ENCODE measurements around the gene DDX10.
"Not testable (repeated sequence)": the region's sequence is repeated elsewhere in the genome, so short reads cannot be mapped to it uniquely, and the experiment has no call there.

The DDX10 gene

GRCh38 chr11:108724974-108725689 lies 60.3 kb downstream of the DDX10 start:
- Mint-ChIP-seq H3K27ac (no peak overlapping the region), H3K4me3 (no peak overlapping the region), H3K36me3 (peaks cover 44% of the 10 kb centered on the region), H3K27me3 (no peaks in the 10 kb centered on the region), H3K9me3 (ENCODE audit: low read depth) (peaks cover 10% of the 10 kb centered on the region), H3K4me1 (ENCODE audit: low read depth) (peaks cover 31% of the 10 kb centered on the region)

GRCh38 chr11:108726077-108726800 lies 61.4 kb downstream of the DDX10 start:
- Mint-ChIP-seq H3K4me3 (peak overlapping the region; percentile 3), H3K4me1 (ENCODE audit: low read depth) (peaks cover 32% of the 10 kb centered on the region), H3K36me3 (peaks cover 40% of the 10 kb centered on the region), H3K27me3 (no peaks in the 10 kb centered on the region), H3K27ac (no peak overlapping the region), H3K9me3 (ENCODE audit: low read depth) (peaks cover 10% of the 10 kb centered on the region)

GRCh38 chr11:108727665-108728064 lies 62.8 kb downstream of the DDX10 start:
- peaks cover 41% of the 10 kb centered on the region for H3K36me3 Mint-ChIP-seq
- no peaks in the 10 kb centered on the region for H3K27me3 Mint-ChIP-seq
- H3K27ac Mint-ChIP-seq: peak overlapping the region; percentile 50
- H3K4me1 Mint-ChIP-seq (ENCODE audit: low read depth): peaks cover 40% of the 10 kb centered on the region
- H3K4me3 Mint-ChIP-seq: no peak overlapping the region
- H3K9me3 Mint-ChIP-seq (ENCODE audit: low read depth): peaks cover 10% of the 10 kb centered on the region

GRCh38 chr11:108729227-108729871 lies 64.5 kb downstream of the DDX10 start:
- Mint-ChIP-seq H3K27ac (no peak overlapping the region), H3K36me3 (peaks cover 39% of the 10 kb centered on the region), H3K27me3 (no peaks in the 10 kb centered on the region), H3K4me1 (ENCODE audit: low read depth) (peaks cover 52% of the 10 kb centered on the region), H3K4me3 (no peak overlapping the region), H3K9me3 (ENCODE audit: low read depth) (peaks cover 4% of the 10 kb centered on the region)

GRCh38 chr11:108732395-108732794 lies 67.5 kb downstream of the DDX10 start:
- Mint-ChIP-seq H3K4me3 (peak overlapping the region; percentile 30), H3K27ac (peak overlapping the region; percentile 4)

GRCh38 chr11:108733479-108734116 lies 68.7 kb downstream of the DDX10 start:
- Mint-ChIP-seq H3K9me3 (ENCODE audit: low read depth) (no peaks in the 10 kb centered on the region), H3K36me3 (peaks cover 34% of the 10 kb centered on the region), H3K4me1 (ENCODE audit: low read depth) (peaks cover 50% of the 10 kb centered on the region), H3K27ac (peak overlapping the region; percentile 87), H3K4me3 (peak overlapping the region; percentile 62), H3K27me3 (no peaks in the 10 kb centered on the region)

More at GRCh38 chr11:108732395-108732794, 67.5 kb downstream of the DDX10 start:
- H3K36me3 Mint-ChIP-seq: peaks cover 34% of the 10 kb centered on the region
- no peaks in the 10 kb centered on the region for H3K27me3 Mint-ChIP-seq
- peaks cover 56% of the 10 kb centered on the region for H3K4me1 Mint-ChIP-seq (ENCODE audit: low read depth)
- no peaks in the 10 kb centered on the region for H3K9me3 Mint-ChIP-seq (ENCODE audit: low read depth)

- Mint-ChIP-seq H3K36me3 (peaks cover 31% of the 10 kb centered on the region), H3K27me3 (no peaks in the 10 kb centered on the region), H3K9me3 (ENCODE audit: low read depth) (no peaks in the 10 kb centered on the region)
Observed at GRCh38 chr11:108734283-108734682, 69.4 kb downstream of the DDX10 start.

GRCh38 chr11:108734956-108735559 lies 70.2 kb downstream of the DDX10 start:
- H3K9me3 Mint-ChIP-seq (ENCODE audit: low read depth): peaks cover 1% of the 10 kb centered on the region
- H3K4me1 Mint-ChIP-seq (ENCODE audit: low read depth): peaks cover 41% of the 10 kb centered on the region
- H3K27ac Mint-ChIP-seq: no peak overlapping the region
- H3K4me3 Mint-ChIP-seq: no peak overlapping the region
- H3K36me3 Mint-ChIP-seq: peaks cover 35% of the 10 kb centered on the region
- H3K27me3 Mint-ChIP-seq: no peaks in the 10 kb centered on the region

More at GRCh38 chr11:108734283-108734682, 69.4 kb downstream of the DDX10 start:
- H3K4me3 Mint-ChIP-seq: no peak overlapping the region
- H3K4me1 Mint-ChIP-seq (ENCODE audit: low read depth): peaks cover 43% of the 10 kb centered on the region
- peak overlapping the region; percentile 59 for H3K27ac Mint-ChIP-seq

GRCh38 chr11:108740132-108740531 lies 75.3 kb downstream of the DDX10 start:
- not testable (repeated sequence) for H3K27me3 Mint-ChIP-seq, H3K4me3 Mint-ChIP-seq, H3K27ac Mint-ChIP-seq
- Mint-ChIP-seq H3K4me1 (ENCODE audit: low read depth) (peaks cover 19% of the 10 kb centered on the region), H3K36me3 (peaks cover 36% of the 10 kb centered on the region), H3K9me3 (ENCODE audit: low read depth) (peaks cover 15% of the 10 kb centered on the region)

GRCh38 chr11:108743851-108744250 lies 79.0 kb downstream of the DDX10 start:
- Mint-ChIP-seq H3K4me3 (no peak overlapping the region), H3K27ac (no peak overlapping the region), H3K36me3 (peaks cover 44% of the 10 kb centered on the region), H3K4me1 (ENCODE audit: low read depth) (peaks cover 17% of the 10 kb centered on the region), H3K27me3 (no peaks in the 10 kb centered on the region), H3K9me3 (ENCODE audit: low read depth) (peaks cover 15% of the 10 kb centered on the region)

- Mint-ChIP-seq H3K27me3 (no peaks in the 10 kb centered on the region), H3K4me3 (no peak overlapping the region), H3K9me3 (ENCODE audit: low read depth) (no peaks in the 10 kb centered on the region), H3K4me1 (ENCODE audit: low read depth) (peaks cover 33% of the 10 kb centered on the region), H3K36me3 (peaks cover 21% of the 10 kb centered on the region), H3K27ac (no peak overlapping the region)
Observed at GRCh38 chr11:108748968-108749367, 84.1 kb downstream of the DDX10 start.

GRCh38 chr11:108751444-108751843 lies 86.6 kb downstream of the DDX10 start:
- H3K4me1 Mint-ChIP-seq (ENCODE audit: low read depth): peaks cover 38% of the 10 kb centered on the region

GRCh38 chr11:108752297-108752751 lies 87.5 kb downstream of the DDX10 start:
- Mint-ChIP-seq H3K4me3 (no peak overlapping the region), H3K27ac (no peak overlapping the region), H3K4me1 (ENCODE audit: low read depth) (peaks cover 40% of the 10 kb centered on the region), H3K27me3 (no peaks in the 10 kb centered on the region), H3K9me3 (ENCODE audit: low read depth) (no peaks in the 10 kb centered on the region), H3K36me3 (peaks cover 8% of the 10 kb centered on the region)

More at GRCh38 chr11:108751444-108751843, 86.6 kb downstream of the DDX10 start:
- H3K27me3 Mint-ChIP-seq: no peaks in the 10 kb centered on the region
- no peak overlapping the region for H3K27ac Mint-ChIP-seq
- peaks cover 14% of the 10 kb centered on the region for H3K36me3 Mint-ChIP-seq
- no peaks in the 10 kb centered on the region for H3K9me3 Mint-ChIP-seq (ENCODE audit: low read depth)
- H3K4me3 Mint-ChIP-seq: no peak overlapping the region

- H3K36me3 Mint-ChIP-seq: peaks cover 6% of the 10 kb centered on the region
- H3K27ac Mint-ChIP-seq: no peak overlapping the region
- H3K27me3 Mint-ChIP-seq: no peaks in the 10 kb centered on the region
- H3K9me3 Mint-ChIP-seq (ENCODE audit: low read depth): no peaks in the 10 kb centered on the region
- H3K4me1 Mint-ChIP-seq (ENCODE audit: low read depth): peaks cover 34% of the 10 kb centered on the region
- H3K4me3 Mint-ChIP-seq: no peak overlapping the region
Observed at GRCh38 chr11:108754901-108755625, 90.2 kb downstream of the DDX10 start.

Data from activated naive CD8-positive, alpha-beta T cell (primary cell).